B cell (primary cell): ENCODE data around the gene NELFA. TPM values are rescaled to one million over a fixed set of nuclear protein-coding genes. Genes with fewer than 3 reads are reported as not detected.

Source experiments
- ATAC-seq: fragments of 200-7000 bp; cut with Tn5 transposase; one replicate; pipeline ENCODE4 v1.10.0; 2021; ENCODE audit warnings: low read depth, mild to moderate bottlenecking, moderate number of reproducible peaks, moderate library complexity
- CTCF ChIA-PET: fragments of 350-600 bp; sonication (Branson Sonifier 250); formaldehyde crosslinking; loops from one replicate; lab custom pipeline; 2021; ENCODE audit warnings: antibody characterized with exemption, inconsistent platforms; lab: Charles Lee
- POLR2A ChIA-PET: fragments of 350-600 bp; sonication (Branson Sonifier 250); formaldehyde crosslinking; loops from one replicate; lab custom pipeline; 2021; ENCODE audit warnings: antibody characterized with exemption; lab: Charles Lee
- DNase-seq: peaks from one replicate; pipeline ENCODE4 v3.0.0; 2013
- H2AFZ ChIP-seq: 2 replicates; pipeline ENCODE4 v1.6.1; 2012; ENCODE audit warnings: mild to moderate bottlenecking, low read depth, low read length; ENCODE audit not compliant: insufficient read depth, poor library complexity, severe bottlenecking
- H3K27ac ChIP-seq, 2 donors: 1 replicate in 1 of 2; 2 replicates in 1 of 2; pipeline ENCODE4 v1.5.1; 2012 to 2013; ENCODE audit warnings: low read length in 2 of 2, mild to moderate bottlenecking in 2 of 2, moderate library complexity in 1 of 2
- H3K27me3 ChIP-seq, 4 experiments: fragments of 200-600 bp in 1 of 4; sonication (generic) in 1 of 4; replicated peaks in 1 of 4; 1 replicate in 2 of 4; 2 replicates in 2 of 4; pipeline versions ENCODE4 v1.6.1 to v1.7.0; 2013 to 2016; ENCODE audit warnings: low read length in 3 of 4, mild to moderate bottlenecking in 2 of 4, mixed read lengths in 1 of 4, moderate library complexity in 1 of 4; ENCODE audit not compliant: insufficient read depth in 4 of 4, control insufficient read depth in 3 of 4; ENCODE audit errors: control extremely low read depth in 1 of 4
- H3K36me3 ChIP-seq, 2 experiments: replicated peaks in 1 of 2; 1 replicate in 1 of 2; 2 replicates in 1 of 2; pipeline versions ENCODE4 v1.6.1 to v1.7.1; 2013; ENCODE audit warnings: low read length in 1 of 2; ENCODE audit not compliant: insufficient read depth in 2 of 2, control insufficient read depth in 1 of 2; ENCODE audit errors: control extremely low read depth in 1 of 2, extremely low read depth in 1 of 2
- H3K4me1 ChIP-seq, 2 donors: fragments of 200-600 bp in 1 of 2; sonication (generic) in 1 of 2; 1 replicate in 1 of 2; 2 replicates in 1 of 2; pipeline versions ENCODE4 v1.5.1 to v1.6.1; 2013 to 2017; ENCODE audit warnings: low read length in 2 of 2; ENCODE audit not compliant: control insufficient read depth in 2 of 2, insufficient read depth in 2 of 2
- H3K4me2 ChIP-seq: replicated peaks from 2 replicates; pipeline ENCODE3; 2012; ENCODE audit warnings: mild to moderate bottlenecking, low read depth, low read length; ENCODE audit not compliant: poor library complexity, severe bottlenecking
- H3K4me3 ChIP-seq, 5 experiments: fragments of 200-600 bp in 1 of 5; sonication (generic) in 1 of 5; 1 replicate in 3 of 5; 2 replicates in 2 of 5; pipeline versions ENCODE4 v1.5.1 to v1.7.0; 2011 to 2016; ENCODE audit warnings: low read length in 4 of 5, mild to moderate bottlenecking in 4 of 5, low read depth in 2 of 5, control low read depth in 1 of 5, moderate library complexity in 1 of 5; ENCODE audit not compliant: insufficient read depth in 1 of 5; ENCODE audit errors: control extremely low read depth in 1 of 5, extremely low read depth in 1 of 5
- H3K79me2 ChIP-seq: fragments of 200-600 bp; sonication (generic); one replicate; pipeline ENCODE4 v1.6.0; 2016; ENCODE audit warnings: low read length; ENCODE audit not compliant: control insufficient read depth, insufficient read depth
- H3K9ac ChIP-seq: fragments of 200-600 bp; sonication (generic); 2 replicates; pipeline ENCODE4 v1.6.1; 2017; ENCODE audit warnings: mild to moderate bottlenecking, low read length, moderate library complexity
- H3K9me3 ChIP-seq, 3 donors: one replicate each; pipeline versions ENCODE4 v1.6.1 to v1.7.1; 2013; ENCODE audit warnings: low read length in 2 of 3; ENCODE audit not compliant: control insufficient read depth in 2 of 3, insufficient read depth in 1 of 3; ENCODE audit errors: control extremely low read depth in 1 of 3
- H4K20me1 ChIP-seq: 2 replicates; pipeline ENCODE4 v1.6.0; 2012; ENCODE audit warnings: mild to moderate bottlenecking, low read length; ENCODE audit not compliant: insufficient read depth, control insufficient read depth, poor library complexity, severe bottlenecking
- H3K27ac Mint-ChIP-seq: one replicate; pipeline ENCODE4 v1.8.0; 2021; ENCODE audit warnings: mixed read lengths
- H3K27me3 Mint-ChIP-seq: one replicate; pipeline ENCODE4 v1.8.0; 2021; ENCODE audit warnings: mixed read lengths
- H3K4me1 Mint-ChIP-seq: one replicate; pipeline ENCODE4 v1.8.0; 2021; ENCODE audit warnings: mixed read lengths
- H3K4me3 Mint-ChIP-seq: one replicate; pipeline ENCODE4 v1.8.0; 2021; ENCODE audit warnings: mixed read lengths
- H3K9me3 Mint-ChIP-seq: one replicate; pipeline ENCODE4 v1.8.0; 2022; ENCODE audit warnings: mixed read lengths; ENCODE audit not compliant: insufficient read depth
- EZH2 ChIP-seq: IDR thresholded peaks from 2 replicates; pipeline ENCODE4 v1.6.1; 2012; ENCODE audit warnings: borderline replicate concordance, low read depth, mild to moderate bottlenecking, moderate library complexity, low read length; ENCODE audit not compliant: insufficient read depth, poor library complexity, severe bottlenecking
- WGBS: methylation state at CpG from one replicate; pipeline ENCODE4 v1.1.5; 2013; ENCODE audit warnings: missing lambda C conversion rate; ENCODE audit not compliant: insufficient coverage; 5-methylcytosine and 5-hydroxymethylcytosine counted together
- intact Hi-C: fragments of 100-400 bp; cut with micrococcal nuclease; formaldehyde crosslinking; loops from one replicate; pipeline ENCODE4 v1.10.0; 2022
- polyA plus RNA-seq: library from polyadenylated mRNA; depleted of rRNA; stranded (reverse); fragments of >200 nt; gene quantifications from 2 replicates; pipeline ENCODE4 v1.2.3, GENCODE V29; 2012
- total RNA-seq, 2 donors: library from RNA; stranded (reverse); fragments of 120-200 nt in 1 of 2; gene quantifications; 1 replicate in 1 of 2; 2 replicates in 1 of 2; pipeline versions ENCODE4 v1.2.3 to v1.2.4, GENCODE V29; 2013 to 2022
- TF ChIP-seq, protein P1 (sequence below): fragments of 200-600 bp; IDR thresholded peaks from one replicate; pipeline ENCODE4 v1.8.0; 2022; ENCODE audit warnings: antibody characterized with exemption, mild to moderate bottlenecking

NELFA gene
- total and polyA plus RNA-seq, 2 donors (not counting 1 experiment from before 2014, with no cell fraction given), result 42.8 to 60.7 TPM

DNA sequence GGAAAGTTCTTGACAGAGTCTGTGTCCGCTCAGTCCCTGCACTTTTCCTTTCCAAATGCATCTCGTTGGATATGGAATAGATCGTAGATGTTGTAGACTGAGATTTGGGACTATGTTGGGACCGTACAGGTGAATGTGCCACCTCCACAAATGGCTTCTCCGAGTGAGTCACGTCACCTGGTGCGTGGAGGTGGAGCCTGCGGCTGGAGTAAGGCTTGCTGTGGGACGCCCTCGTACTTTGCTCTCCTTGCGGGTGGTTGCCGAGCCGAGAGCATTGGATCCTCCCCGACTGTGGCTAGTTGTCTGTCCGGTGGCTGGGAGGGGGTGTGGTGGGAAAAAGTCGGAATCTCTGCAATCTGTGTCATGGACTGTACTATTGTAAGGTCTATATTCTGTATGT is 60.5 kb downstream of the NELFA start:
- Histone ChIP-seq H3K9ac (no peak overlapping the region), H2AFZ (no peak overlapping the region), H4K20me1 (no peaks in the 10 kb centered on the region), H3K27ac (no peak overlapping the region), H3K9me3 (no peaks in the 10 kb centered on the region), H3K36me3 (peaks cover 0 to 5% of the 10 kb centered on the region in 2 experiments), H3K4me1 (no peaks in the 10 kb centered on the region), H3K4me3 (no peak overlapping the region), H3K27me3 (no peaks in the 10 kb centered on the region), H3K79me2 (no peaks in the 10 kb centered on the region), H3K4me2 (no peak overlapping the region)
- ATAC-seq, result no peak
- no peak overlapping the region for H3K27ac Mint-ChIP-seq
- no peaks in the 10 kb centered on the region for H3K9me3 Mint-ChIP-seq
- no peak for TF ChIP-seq EZH2
- TF ChIP-seq, protein P1, sequence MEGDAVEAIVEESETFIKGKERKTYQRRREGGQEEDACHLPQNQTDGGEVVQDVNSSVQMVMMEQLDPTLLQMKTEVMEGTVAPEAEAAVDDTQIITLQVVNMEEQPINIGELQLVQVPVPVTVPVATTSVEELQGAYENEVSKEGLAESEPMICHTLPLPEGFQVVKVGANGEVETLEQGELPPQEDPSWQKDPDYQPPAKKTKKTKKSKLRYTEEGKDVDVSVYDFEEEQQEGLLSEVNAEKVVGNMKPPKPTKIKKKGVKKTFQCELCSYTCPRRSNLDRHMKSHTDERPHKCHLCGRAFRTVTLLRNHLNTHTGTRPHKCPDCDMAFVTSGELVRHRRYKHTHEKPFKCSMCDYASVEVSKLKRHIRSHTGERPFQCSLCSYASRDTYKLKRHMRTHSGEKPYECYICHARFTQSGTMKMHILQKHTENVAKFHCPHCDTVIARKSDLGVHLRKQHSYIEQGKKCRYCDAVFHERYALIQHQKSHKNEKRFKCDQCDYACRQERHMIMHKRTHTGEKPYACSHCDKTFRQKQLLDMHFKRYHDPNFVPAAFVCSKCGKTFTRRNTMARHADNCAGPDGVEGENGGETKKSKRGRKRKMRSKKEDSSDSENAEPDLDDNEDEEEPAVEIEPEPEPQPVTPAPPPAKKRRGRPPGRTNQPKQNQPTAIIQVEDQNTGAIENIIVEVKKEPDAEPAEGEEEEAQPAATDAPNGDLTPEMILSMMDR, result no peak
- H3K4me3 Mint-ChIP-seq, result no peak overlapping the region
- DNase-seq, result no peak
- intact Hi-C loops, result no loop called here
- ChIA-PET CTCF (no interaction called here), POLR2A (no interaction called here)
- H3K27me3 Mint-ChIP-seq, result no peaks in the 10 kb centered on the region
- WGBS, result 98% methylated on average over 9 of the region's 16 CpGs
- H3K4me1 Mint-ChIP-seq, result no peaks in the 10 kb centered on the region

DNA sequence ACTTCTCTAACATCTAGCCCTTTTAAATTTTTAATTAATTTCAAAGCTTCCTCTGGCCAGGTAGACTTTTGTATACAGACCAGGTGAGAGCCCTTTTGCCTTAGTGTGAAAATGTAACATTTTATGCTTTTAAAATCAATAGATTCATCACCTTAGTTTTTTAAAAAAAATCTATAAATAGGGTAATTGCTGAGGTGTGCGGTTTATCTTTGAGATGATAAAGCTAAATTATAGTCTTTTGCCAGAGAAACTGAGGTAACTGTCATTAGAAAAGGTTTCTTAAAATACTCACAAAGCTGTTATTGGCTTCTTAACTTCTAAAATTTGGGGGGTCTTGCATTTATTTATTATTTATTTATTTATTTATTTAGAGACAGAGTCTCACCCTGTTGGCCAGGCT is 62.9 kb downstream of the NELFA start:
- WGBS, result no CpG with 5 or more reads among the region's 1 CpG

More for the DNA sequence above, 62.9 kb downstream of the NELFA start:
- H3K4me3 Mint-ChIP-seq, result no peak overlapping the region
- no peak for ATAC-seq
- no peaks in the 10 kb centered on the region for H3K27me3 Mint-ChIP-seq
- no peaks in the 10 kb centered on the region for H3K9me3 Mint-ChIP-seq
- POLR2A ChIA-PET, result no interaction called here
- no peak for TF ChIP-seq EZH2
- TF ChIP-seq, protein P1, result no peak
- CTCF ChIA-PET, result no interaction called here
- no peaks in the 10 kb centered on the region for H4K20me1 ChIP-seq
- H3K27me3 ChIP-seq, result no peaks in the 10 kb centered on the region
- H3K36me3 ChIP-seq, result peaks cover 4 to 19% of the 10 kb centered on the region in 2 experiments
- H3K79me2 ChIP-seq, result no peaks in the 10 kb centered on the region
- no peak overlapping the region for H3K27ac ChIP-seq
- H3K4me2 ChIP-seq, result no peak overlapping the region
- no peaks in the 10 kb centered on the region for H3K4me1 Mint-ChIP-seq
- no peak overlapping the region for H3K4me3 ChIP-seq
- intact Hi-C loops, result no loop called here
- H3K27ac Mint-ChIP-seq, result no peak overlapping the region
- H2AFZ ChIP-seq, result no peak overlapping the region
- no peak for DNase-seq
- no peak overlapping the region for H3K9ac ChIP-seq
- no peaks in the 10 kb centered on the region for H3K9me3 ChIP-seq
- no peaks in the 10 kb centered on the region for H3K4me1 ChIP-seq
